K562 (cell line): Measurements from ENCODE around the gene EIF5A2.

ENCODE experiments used
- MAX ChIP-seq: sonication (generic); formaldehyde crosslinking; IDR thresholded peaks from 2 replicates; pipeline ENCODE4 v1.9.0; 2022; ENCODE audit warnings: mild to moderate bottlenecking, missing genetic modification reagents
- SREBF2 ChIP-seq: sonication (generic); formaldehyde crosslinking; IDR thresholded peaks from 2 replicates; pipeline ENCODE4 v1.4.0; 2020; ENCODE audit warnings: mild to moderate bottlenecking, missing genetic modification reagents

- TF ChIP-seq MAX (no peak), SREBF2 (CRISPR knock-in tag) (no peak)
These were observed 60.0 kb downstream of the EIF5A2 start for GRCh38 chr3:170848292-170848917.
